COLO668 (cell line): ENCODE results near the gene INPP5A.

Experiments used
- DNase-seq: peaks from one replicate; lab custom pipeline; 2025; ENCODE audit not compliant: unreplicated experiment; lab: John Stamatoyannopoulos, UW

The INPP5A gene

DNA sequence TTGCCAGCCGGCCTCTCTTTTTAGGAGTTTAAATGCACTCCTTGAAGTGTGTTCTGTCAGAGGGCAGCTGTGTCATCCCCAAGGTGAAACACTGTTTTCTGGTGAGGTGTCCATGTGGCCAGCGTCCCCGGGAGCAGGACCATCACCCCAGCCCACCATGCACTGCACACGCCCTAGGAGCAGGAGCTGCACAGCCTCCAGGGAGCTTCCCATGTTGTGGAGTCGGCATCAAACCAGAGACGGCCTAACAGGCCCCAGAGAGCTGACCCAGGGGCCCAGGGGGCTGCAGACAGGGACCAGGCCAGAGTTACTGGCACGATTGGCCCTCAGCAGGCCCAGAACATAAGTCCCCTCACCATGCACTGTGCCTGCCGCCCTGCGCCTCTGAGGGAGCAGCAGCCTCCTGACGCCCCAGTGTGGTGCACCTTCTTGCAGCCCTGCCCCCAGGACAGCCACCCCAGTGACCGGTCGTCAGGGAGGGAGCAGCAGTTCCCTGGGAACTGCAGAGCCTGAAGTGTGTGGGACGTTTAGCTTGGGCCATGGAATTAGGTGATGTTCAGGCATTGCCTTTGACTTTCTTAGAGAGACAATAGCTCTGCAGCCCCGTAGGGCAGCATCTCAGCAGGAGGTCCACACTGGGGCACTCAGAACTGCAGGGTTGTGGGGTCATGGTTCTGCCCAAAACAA, 150.4 kb downstream of the INPP5A start:
- no peak for DNase-seq

DNA sequence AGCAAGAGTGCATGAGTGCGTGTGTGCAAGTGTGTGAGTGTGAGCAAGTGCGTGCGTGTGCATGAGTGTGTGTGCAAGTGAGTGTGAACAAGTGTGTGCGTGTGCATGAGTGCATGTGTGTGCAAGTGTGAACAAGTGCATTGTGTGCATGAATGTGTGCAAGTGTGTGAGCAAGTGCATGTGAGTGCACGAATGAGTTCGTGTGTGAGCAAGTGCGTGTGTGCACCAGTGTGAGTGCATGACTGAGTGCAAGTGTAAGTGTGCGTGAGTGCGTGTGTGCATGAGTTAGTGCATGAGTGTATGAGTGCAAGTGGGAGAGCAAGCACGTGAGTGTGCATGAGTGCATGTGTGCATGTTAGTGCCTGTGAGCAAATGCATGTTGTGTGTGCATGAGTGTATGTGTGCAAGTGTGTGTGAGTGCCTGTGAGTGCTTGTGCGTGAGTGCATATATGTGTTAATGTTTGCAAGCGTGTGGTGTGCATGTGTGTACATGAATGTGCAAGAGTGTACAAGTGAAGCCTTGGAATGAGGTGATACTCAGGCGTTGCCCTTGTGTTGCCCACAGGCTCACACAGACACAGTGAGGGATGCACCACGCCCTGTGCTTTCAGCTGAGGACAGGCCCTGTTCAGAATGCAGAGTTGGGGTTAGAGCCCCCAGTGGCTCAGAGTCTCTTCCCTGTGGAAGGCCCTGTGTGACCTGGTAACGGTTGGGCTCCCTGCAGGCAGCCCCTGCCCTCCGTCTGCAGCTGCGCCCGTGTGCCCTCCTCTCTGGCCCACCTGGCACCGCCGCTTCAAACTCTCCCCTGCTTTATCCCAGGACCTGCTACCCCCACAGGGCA, 151.2 kb downstream of the INPP5A start:
- no peak for DNase-seq

DNA sequence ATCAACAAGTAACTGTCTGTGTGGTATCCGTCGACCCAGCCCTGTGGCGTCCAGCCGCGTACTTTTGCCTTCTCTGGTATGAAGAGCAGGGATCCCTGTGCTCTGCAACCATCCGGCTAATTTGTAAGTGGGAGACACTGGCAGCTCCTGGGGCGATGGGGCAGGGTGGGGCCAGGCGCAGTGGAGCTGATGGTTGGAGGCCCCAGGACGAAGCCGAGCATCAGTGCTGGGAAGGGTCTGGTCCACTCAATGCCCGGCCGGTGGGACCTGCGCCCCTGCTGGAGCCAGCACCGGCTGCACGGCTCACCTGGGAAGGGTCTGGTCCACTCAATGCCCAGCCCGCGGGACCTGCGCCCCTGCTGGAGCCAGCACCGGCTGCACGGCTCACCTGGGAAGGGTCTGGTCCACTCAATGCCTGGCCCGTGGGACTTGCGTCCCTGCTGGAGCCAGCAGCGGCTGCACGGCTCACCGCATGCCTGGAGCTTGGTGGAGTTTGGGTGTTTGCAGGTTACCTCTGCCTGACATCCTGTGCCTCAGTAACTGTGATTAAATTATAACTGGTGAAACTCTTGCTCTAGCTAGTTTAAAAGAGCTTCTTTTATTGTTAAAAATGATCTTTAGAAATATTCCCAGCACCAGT, 152.3 kb downstream of the INPP5A start:
- DNase-seq: no peak

DNA sequence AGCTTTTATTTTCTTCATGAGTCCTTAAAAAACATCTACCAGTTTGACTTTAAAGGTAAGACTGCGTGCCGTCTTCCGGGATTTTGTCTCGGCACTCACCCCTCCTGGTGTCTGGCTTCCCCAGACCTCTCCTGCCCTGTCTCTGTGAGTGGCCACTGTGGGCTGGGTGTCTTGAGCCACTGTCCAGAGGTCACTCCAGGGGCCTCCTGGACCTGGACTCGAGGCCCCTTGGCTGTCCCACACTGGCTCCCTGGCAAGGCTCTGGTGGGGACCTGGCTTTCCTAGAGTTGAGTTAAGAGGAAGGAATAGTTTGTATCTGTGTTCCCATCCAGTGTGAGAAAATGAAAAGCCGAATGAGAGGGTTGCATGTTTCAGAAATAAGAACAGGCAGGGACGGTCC, 152.8 kb downstream of the INPP5A start:
- DNase-seq: no peak

DNA sequence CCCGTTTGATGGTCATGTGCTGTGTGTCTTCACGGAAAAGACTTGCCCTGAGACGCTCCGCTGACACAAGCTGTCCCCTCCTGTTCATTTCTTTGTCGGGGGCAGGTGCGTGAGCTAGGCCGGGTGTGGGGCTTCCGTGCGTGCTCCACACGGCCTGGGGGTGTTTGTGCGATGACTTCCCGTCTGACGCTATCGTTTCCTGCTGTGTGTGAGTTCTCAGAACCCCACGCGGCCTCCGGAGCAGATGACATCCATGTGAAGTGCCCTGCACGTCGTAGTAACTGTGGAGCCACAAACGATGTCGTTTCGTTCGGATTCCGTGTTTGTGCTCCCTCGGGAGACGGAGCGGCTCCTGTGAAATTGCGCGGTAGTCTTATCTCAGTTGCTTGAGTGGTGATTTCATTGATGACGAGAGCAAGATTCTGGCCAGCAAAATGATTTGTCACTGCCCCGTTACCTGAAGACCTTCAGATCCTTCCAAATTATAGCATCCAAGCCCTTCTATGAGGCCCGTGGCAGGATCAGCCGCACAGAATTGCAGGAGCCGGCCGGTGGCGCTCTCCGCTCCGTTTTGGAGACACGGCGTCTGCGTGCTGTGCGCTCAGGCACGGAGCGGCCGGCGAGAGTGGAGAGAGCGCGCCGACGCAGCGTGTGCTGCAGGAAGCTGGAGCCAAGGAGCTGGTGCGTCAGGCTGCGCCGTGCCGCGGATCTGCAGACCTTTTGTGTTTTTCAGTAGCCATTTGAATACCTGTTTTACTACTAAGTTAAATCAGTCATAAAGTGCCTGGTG, 153.4 kb downstream of the INPP5A start:
- DNase-seq: no peak

DNA sequence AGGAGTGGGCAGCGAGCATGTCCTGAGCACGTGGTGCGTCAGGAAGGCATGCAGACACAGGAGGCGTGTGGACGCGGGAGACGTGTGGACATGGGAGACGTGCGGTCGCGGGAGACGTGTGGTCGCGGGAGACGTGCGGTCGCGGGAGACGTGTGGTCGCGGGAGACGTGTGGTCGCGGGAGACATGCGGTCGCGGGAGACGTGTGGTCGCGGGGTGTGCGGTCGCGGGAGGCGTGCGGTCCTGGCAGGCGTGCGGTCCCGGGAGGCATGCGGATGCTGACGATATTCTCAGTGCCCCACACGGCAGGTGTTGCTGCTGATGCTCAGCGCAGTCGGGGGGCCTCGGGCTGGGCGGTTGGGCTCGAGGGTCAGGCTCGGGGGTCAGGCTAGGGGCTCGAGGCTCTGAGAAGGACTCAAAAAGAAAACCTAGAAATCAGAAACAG, 154.1 kb downstream of the INPP5A start:
- DNase-seq: no peak

DNA sequence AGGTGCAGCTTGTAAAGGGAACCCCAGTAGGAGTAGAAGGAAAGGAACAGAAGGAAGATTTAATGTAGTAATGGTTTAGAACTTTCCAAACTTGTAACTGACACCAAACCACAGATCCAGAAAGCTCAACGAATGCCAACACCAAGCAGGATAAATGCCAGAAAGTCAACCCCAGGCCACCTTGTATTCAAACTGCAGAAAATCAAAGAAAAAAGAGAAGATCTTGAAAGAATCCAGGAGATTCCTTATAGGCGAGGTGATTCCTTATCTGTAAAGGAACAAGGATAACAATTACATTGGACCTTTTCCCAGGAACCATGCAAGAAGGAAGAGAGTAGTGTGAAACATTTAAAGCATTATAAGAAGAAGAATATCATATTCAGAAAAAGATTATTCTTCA, 154.7 kb downstream of the INPP5A start:
- DNase-seq: no peak

DNA sequence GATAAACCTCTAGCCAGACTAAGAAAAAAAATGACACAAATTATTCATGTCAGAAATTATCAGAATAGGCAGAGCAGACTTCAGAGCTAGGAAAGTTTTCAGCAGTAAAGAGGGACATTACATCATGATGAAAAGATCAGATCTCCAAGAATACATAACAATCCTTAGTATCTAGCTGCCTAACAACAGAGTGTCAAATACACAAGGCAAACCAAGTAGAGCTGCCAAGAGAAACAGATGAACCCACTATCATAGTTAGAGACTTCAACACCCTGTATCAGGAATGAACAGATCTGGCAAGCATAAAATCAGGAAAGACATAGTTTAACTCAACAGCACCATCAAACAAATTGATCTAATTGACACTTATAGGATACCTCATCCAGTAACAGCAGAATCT, 156.1 kb downstream of the INPP5A start:
- DNase-seq: no peak

DNA sequence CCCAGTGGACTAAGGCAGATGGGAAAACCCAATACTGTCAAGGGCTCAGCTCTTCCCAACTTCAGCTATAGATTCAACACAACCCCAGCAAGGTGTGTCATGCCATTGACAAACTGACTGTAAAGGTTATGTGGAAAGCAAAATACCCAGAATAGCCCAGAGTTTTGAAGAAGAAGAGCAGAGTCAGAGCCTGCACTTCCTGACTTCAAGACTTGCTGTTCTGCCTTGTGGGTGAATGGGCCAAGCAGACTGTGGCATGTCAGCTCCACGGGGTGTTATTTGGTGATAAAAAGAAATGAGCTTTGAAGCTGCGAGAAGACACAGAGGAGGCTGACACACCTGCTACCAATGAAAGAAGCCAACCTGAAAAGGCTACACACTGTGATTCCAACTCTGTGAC, 158.6 kb downstream of the INPP5A start:
- DNase-seq: no peak

DNA sequence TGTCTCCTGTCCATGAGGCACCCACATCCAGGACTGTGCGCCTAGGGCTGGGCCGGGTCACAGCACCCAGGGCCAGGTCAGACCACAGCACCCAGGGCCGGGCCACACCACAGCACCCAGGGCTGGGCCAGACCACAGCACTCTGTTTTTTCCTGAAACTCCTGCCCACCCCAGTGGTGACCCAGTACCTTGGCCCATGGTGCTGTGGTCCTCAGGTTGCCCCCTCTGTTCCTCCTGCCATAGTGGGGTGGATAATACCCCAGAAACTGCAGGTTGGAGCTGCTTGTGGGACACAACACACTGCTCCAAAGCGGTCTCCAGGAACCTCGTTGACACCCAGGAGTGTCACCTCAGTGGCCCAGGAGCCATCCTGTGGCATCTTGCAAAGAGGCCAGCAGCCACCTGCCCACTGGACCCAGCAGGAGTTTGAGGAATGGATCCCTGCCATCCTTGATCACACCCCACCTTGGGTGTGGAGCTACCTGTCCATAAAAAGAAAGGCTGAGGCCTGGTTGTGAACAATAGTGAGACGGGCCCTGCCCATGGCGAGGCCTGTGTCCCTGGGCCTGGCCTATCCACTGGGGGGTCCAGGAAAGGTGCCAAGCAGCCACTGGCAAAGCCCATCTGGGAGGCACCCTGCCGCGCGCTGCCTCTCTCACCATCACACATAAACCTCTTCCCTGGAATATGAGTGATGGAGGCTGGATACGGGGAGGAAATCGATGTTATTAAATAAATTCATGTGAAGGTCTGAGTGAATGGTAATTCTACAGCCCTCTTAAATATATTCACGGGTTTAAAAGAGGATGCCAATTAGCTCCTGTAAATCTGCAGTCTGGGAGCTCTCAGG, 159.4 kb downstream of the INPP5A start:
- no peak for DNase-seq

DNA sequence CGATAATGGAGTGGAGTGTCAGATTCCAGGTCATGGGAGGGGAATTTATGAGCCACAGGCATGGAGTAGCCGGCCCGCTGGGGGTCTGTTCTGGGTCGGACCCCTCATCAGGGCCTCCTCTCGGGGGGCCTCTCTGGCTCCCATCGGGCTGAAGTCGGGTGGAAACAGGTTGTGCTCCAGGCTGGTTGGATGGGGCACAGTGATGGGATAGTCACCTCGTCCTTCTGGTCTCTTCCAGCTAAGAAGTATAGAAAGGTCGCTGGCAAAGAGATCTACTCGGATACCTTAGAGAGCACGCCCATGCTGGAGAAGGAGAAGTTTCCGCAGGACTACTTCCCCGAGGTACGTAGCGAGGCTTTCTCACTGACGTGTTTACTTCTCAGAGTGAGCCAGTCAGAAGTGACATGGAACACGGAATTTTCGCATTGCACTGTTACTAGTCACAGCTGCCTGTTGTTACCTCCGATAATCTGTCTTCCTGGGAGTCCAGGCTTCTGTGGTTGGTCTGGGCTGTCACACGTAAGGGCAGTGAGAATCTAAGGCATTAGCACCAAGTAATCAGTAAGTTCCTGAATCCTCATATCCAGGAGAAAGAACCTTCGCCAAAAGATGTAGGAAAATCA, 160.1 kb downstream of the INPP5A start:
- DNase-seq: no peak

DNA sequence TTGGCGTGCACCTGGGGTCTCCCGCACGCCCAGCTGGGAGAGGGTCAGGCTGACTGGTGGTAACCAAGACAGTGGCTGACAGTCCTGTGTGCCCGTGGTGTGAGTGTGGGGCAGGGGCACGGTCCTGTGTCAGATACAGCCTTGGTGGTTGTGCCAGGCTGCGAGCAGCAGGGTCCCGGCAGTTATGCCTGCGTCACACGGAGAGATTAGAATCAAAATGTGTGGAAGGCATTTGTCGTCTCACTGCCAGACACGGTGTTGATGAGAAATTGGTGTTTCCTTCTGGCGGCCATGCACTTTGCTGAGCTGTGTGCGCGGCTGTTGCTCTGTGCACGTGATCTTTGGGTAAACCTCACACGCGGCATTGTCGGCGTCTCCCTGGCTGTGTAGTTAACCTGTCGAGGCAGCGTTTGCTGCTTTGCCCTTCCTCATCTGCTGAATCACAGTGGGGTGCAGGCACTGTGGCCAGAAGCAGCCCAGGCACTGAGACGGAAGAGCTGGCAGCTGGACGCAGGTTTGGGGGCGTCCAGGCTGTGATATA, 160.7 kb downstream of the INPP5A start:
- DNase-seq: no peak

DNA sequence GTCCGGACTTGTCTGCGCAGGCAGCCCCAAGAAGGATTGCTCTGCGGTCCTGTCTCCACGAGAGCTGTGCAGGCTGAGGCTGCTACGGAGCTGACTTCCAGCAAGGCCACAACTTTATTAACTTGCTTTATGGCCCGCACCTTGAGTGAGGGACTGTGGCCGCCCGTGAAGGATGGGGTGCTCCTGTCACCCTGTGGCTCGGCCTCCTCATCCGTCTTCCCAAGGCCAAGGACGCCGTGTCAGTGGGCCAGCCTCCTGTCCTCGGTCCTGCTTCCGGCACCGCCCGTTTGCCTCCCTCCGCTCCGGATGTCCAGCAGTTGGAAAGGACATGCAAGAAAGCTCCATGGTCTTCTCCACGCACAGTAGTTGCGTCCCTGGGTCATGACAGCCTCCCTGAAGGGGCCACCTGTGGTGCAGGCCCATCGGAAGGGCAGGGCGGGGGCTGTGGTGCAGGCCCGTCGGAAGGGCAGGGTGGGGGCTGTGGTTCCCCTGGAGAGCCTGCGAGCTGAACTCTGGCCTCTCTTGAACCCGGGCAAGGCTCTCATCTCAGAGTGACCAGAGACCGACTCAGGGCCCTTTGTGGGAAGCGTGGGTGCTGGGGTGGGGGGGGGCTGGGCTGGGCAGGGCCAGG, 161.3 kb downstream of the INPP5A start:
- no peak for DNase-seq

DNA sequence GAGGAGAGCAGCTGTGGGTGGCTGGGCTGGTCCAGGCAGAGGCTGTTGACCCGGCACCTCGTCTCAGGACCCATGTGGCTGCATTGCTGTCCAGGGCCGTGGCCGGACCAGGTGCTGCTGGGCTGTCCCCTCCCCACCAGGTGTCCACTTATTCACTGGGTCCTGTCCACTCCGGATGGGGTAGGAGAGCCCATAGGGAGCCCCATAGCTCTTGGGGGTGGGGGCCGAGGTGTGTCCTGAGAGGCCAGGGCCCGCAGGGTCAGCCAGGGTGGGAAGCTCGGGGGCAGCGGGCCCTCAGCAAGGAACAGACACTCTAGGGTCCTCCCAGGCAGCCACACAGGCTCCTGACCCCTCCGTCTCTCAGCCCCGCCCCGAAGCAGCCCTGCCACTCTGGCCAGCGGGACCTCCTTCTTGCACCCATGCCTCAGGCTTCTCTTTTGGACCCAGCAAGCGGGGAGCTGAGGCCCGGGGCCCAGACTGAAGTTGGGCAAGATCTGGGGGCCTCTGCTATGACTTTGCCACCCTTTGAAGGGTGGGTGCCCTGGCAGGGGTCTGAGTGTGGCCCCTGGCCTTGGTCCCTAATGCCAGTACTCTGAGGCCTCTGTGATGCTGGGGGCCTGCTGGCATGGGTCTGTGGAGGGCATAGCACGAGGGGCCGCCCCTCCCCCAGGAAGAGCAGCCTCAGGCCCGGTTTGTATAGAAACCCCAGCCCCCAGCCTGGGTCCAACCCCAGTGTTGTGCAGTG, 162.0 kb downstream of the INPP5A start:
- DNase-seq: no peak

DNA sequence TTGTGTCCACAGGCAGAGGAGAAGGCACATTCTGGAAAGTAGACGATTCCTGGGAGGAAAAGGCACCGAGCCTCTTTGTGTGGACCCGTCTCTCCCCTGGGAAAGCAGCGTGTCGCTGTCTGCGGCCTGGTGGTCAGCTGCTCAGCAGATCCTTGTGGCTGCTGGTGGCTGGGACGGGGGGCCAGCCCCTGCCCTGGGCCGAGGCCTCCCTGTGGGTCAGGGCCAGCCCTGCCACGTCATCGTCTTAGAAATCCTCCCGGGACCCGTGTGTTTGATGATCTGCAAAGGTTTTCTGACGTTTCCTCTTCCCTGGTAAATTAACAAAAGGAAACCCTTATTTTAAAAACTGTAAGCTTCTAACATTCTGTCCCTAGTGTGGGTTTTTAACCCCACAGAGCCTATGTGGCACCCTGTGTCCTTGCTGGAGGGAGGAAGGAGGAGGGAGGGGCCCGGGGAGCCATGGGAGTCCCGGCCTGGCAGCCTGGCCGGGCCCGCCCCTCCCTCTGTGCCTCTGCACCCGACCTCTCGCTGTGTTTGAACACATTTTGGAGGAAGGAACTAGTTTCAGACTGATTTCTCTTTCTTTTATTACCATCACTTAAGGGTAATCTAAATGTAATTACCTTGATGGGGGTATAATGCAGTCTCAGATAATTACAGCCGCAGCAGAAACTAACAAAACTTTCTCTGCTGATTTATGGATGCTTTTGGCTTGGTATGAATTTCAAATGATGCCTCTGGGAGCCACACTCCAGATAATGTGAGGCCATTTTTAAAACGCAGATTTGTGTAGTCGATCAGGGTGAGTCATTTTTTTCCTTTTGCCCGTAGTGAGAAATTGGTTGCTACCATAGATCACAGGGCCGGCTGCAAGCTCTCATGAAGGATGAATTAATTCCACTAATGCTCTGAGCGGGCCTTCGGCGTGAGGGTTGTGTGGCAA, 162.8 kb downstream of the INPP5A start:
- no peak for DNase-seq

DNA sequence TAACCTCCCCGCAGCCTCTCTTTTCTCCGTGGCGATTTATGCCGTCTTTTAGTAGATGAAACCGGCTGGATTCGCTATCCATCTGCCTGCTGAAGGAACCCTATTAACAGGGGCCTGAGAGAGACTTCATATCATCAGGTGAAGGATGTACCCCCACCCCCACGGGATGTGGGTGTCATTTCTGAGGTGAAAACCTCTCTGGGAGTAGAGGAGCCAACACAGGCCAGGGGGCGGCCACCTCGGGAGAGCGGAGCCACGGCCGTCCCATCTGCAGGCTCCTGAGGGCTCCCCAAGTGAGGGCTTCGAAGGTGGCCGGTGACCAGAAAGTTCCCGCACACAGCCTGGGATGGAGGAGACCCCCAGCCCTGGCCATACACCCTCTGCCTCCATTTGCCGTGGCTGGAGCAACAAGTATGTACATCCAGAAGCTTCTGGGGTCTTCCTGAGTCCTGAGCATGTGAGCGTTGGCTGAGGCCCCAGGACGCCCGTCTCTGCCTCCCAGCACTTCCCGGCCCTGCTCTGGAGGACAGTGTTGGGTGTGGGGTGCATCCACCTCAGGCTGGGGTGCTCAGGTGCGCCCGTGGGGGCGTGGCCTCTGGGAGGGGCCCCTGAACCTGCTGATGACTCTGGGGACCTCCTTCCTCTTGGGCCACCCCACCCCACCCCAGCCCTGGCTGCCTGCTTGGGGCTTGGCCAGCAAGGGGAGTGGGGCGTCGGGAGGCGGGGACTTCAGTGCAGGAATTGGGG, 163.7 kb downstream of the INPP5A start:
- DNase-seq: no peak

DNA sequence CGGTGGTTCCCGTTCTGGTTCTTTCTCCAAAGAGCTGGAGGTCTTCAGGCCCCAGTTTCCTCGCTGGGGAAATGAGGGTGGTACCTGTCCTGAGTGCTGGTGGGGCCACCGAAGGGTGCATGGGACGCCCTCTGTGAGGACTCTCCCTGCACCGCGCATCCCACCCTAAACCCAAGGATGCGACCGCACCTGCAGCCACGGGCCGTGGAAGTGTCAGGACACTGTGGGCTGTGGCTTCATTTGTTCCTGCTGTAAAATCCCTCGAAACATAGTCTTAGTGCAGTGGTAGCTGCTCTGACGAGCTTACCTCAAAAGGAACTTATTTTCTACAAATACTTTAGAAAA, 164.2 kb downstream of the INPP5A start:
- DNase-seq: no peak
